HFF-Myc (cell line): ENCODE measurements around the gene PAX7.

Experiments
- DNase-seq: peaks from one replicate; pipeline ENCODE4 v3.0.0-alpha.2; 2011; ENCODE audit warnings: low read depth; ENCODE audit errors: extremely low read depth
- H3K4me3 ChIP-seq: replicated peaks from 2 replicates; pipeline ENCODE4 v1.5.1; 2011; ENCODE audit warnings: low read depth, mild to moderate bottlenecking, control low read depth, low read length
- TF ChIP-seq, protein P1 (sequence below): IDR thresholded peaks from 2 replicates; pipeline ENCODE4 v1.5.1; 2012; ENCODE audit warnings: mild to moderate bottlenecking, low read depth, low read length, control low read depth; ENCODE audit errors: missing control alignments

Gene PAX7

DNA sequence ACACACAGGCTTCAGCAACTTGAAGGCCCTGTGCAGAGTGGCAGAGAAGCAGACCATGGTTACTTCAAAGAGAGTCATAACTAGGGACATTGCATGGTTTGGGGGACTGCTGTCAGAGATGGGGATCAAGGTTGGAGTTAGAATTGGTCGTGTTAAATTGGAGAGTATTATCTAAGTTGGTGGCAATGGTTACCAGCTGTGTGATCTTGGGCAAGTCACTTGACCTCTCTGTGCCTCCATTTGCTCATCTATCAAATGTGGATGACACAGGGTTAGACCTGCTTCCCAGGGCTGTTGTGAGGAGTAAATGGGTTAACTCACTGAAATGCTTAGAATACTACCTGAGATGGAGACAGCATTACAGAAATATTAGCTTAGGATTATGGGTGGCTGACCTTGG is 91.1 kb downstream of the PAX7 start:
- TF ChIP-seq, protein P1, sequence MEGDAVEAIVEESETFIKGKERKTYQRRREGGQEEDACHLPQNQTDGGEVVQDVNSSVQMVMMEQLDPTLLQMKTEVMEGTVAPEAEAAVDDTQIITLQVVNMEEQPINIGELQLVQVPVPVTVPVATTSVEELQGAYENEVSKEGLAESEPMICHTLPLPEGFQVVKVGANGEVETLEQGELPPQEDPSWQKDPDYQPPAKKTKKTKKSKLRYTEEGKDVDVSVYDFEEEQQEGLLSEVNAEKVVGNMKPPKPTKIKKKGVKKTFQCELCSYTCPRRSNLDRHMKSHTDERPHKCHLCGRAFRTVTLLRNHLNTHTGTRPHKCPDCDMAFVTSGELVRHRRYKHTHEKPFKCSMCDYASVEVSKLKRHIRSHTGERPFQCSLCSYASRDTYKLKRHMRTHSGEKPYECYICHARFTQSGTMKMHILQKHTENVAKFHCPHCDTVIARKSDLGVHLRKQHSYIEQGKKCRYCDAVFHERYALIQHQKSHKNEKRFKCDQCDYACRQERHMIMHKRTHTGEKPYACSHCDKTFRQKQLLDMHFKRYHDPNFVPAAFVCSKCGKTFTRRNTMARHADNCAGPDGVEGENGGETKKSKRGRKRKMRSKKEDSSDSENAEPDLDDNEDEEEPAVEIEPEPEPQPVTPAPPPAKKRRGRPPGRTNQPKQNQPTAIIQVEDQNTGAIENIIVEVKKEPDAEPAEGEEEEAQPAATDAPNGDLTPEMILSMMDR = no peak
- H3K4me3 ChIP-seq = no peak overlapping the region
- DNase-seq = no peak

DNA sequence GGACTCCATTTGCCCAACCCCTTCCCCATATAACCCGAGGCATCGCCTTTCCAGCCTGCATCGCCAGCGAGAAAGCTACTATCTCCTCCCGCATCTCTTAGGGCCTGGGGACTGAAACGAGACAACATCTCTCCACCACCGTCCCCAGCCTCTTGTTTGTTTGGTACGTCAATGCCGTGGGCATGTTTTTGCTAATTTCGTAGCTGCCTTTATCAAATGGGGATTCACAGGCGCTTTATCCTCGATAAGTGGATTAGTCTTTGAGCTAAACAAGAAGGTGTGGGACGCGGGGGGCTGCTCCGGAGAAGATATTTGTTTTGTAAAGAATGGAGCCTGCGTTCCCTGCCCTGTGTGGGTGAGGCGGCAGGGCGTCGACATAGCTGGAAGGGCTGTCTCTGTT is 91.6 kb downstream of the PAX7 start:
- no peak for DNase-seq
- no peak overlapping the region for H3K4me3 ChIP-seq
- TF ChIP-seq, protein P1 = no peak

GRCh38 chr1:18723206-18723605 is 92.6 kb downstream of the PAX7 start:
- DNase-seq = no peak
- TF ChIP-seq, protein P1 = no peak
- H3K4me3 ChIP-seq = no peak overlapping the region

GRCh38 chr1:18723701-18724411 is 93.2 kb downstream of the PAX7 start:
- TF ChIP-seq, protein P1 = no peak
- no peak overlapping the region for H3K4me3 ChIP-seq
- DNase-seq = no peak

GRCh38 chr1:18724801-18725200 is 94.2 kb downstream of the PAX7 start:
- no peak overlapping the region for H3K4me3 ChIP-seq
- no peak for DNase-seq
- TF ChIP-seq, protein P1 = no peak

GRCh38 chr1:18725231-18725895 is 94.7 kb downstream of the PAX7 start:
- TF ChIP-seq, protein P1 = no peak
- no peak for DNase-seq
- no peak overlapping the region for H3K4me3 ChIP-seq

DNA sequence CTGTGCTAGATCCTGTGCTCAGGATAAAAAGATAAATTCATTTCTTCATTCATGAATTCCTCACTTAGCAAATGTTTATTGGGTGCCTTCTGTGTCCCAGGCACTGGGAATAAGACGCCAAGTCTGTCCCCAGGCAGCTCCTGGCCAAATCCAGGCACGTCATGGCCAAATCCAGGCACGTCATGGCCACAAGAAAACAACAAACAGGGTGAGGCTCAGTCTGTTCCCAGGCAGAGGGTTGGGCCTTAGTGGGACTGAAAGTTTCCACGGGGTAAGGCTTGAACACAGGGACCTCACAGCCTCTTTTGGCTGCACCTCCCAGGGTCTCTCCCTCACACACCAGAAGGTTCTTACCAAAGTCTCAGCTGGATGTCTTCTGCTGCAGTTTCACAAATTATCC is 95.7 kb downstream of the PAX7 start:
- TF ChIP-seq, protein P1 = no peak

More for the DNA sequence above, 95.7 kb downstream of the PAX7 start:
- H3K4me3 ChIP-seq = no peak overlapping the region
- DNase-seq = no peak
